Omental fat pad (tissue), 4 donors: ENCODE measurements around the gene RCAN2. TPM values are rescaled to one million over a fixed set of nuclear protein-coding genes. Genes with fewer than 3 reads are reported as not detected.

Experiments
- ATAC-seq: fragments of 150-250 bp; one replicate; pipeline ENCODE4 v1.9.1; 2016; ENCODE audit warnings: mild to moderate bottlenecking, moderate library complexity; ENCODE audit not compliant: low FRiP score
- DNase-seq: peaks from one replicate; pipeline ENCODE4 v3.0.0-alpha.2; 2019; ENCODE audit warnings: low spot score
- CTCF ChIP-seq, 3 donors: fragments of 450-650 bp; IDR thresholded peaks; one replicate each; pipeline ENCODE4 v1.5.1; 2016 to 2017; ENCODE audit warnings: antibody characterized with exemption in 3 of 3, mild to moderate bottlenecking in 3 of 3, moderate library complexity in 2 of 3
- total RNA-seq, 4 donors: library from RNA; depleted of rRNA; stranded (reverse); fragments of >200 nt; gene quantifications; one replicate each; pipeline ENCODE4 v1.1.0, GENCODE V29; 2016

Gene RCAN2
- total RNA-seq, 4 donors from 2014 or later = 2.5 to 7.9 (median 3.7) TPM

- DNase-seq (no peak), ATAC-seq (no peak)
- TF ChIP-seq CTCF (IDR thresholded peaks at IDR 0.05) = no peak
These were observed 114.0 kb downstream of the RCAN2 start for GRCh38 chr6:46377209-46377608.

GRCh38 chr6:46376562-46377061 is 114.6 kb downstream of the RCAN2 start:
- DNase-seq (no peak), ATAC-seq (no peak)
- no peak for TF ChIP-seq CTCF (IDR thresholded peaks at IDR 0.05)

- DNase-seq = no peak
- no peak for TF ChIP-seq CTCF (IDR thresholded peaks at IDR 0.05)
- ATAC-seq = no peak
These were observed 120.6 kb downstream of the RCAN2 start for GRCh38 chr6:46370622-46371021.

- no peak for ATAC-seq
- no peak for DNase-seq
- no peak for TF ChIP-seq CTCF (IDR thresholded peaks at IDR 0.05)
These were observed 123.1 kb downstream of the RCAN2 start for GRCh38 chr6:46368169-46368536.

- TF ChIP-seq CTCF (IDR thresholded peaks at IDR 0.05) = no peak
- DNase-seq = no peak
- no peak for ATAC-seq
These were observed 123.7 kb downstream of the RCAN2 start for GRCh38 chr6:46367354-46368168.

- ATAC-seq (no peak), DNase-seq (no peak)
- no peak for TF ChIP-seq CTCF (IDR thresholded peaks at IDR 0.05)
These were observed 124.9 kb downstream of the RCAN2 start for GRCh38 chr6:46366190-46366900.
